NCI-H82 (cell line): ENCODE results near the gene TMEM179.
A peak's percentile ranks its signal among the peaks of the same experiment; 100 is the strongest.
"Not testable (repeated sequence)": the region's sequence is repeated elsewhere in the genome, so short reads cannot be mapped to it uniquely, and the experiment has no call there.

Source experiments
- DNase-seq: peaks from one replicate; lab custom pipeline; 2025; lab: John Stamatoyannopoulos, UW

The TMEM179 gene

GRCh38 chr14:104637546-104638003 is 33.0 kb upstream of the TMEM179 start:
- no peak for DNase-seq

GRCh38 chr14:104636846-104637545 is 32.4 kb upstream of the TMEM179 start:
- DNase-seq, result not testable (repeated sequence)

- no peak for DNase-seq
Measured at GRCh38 chr14:104636131-104636530, 31.6 kb upstream of the TMEM179 start.

- no peak for DNase-seq
Measured at GRCh38 chr14:104635717-104636116, 31.1 kb upstream of the TMEM179 start.

GRCh38 chr14:104634886-104635570 is 30.5 kb upstream of the TMEM179 start:
- DNase-seq, result no peak

- DNase-seq, result no peak
Measured at GRCh38 chr14:104634138-104634760, 29.7 kb upstream of the TMEM179 start.

GRCh38 chr14:104633276-104634137 is 28.9 kb upstream of the TMEM179 start:
- no peak for DNase-seq

GRCh38 chr14:104632781-104633180 is 28.2 kb upstream of the TMEM179 start:
- DNase-seq, result no peak

- no peak for DNase-seq
Measured at GRCh38 chr14:104624939-104625338, 20.4 kb upstream of the TMEM179 start.

GRCh38 chr14:104614126-104614812 is 9.7 kb upstream of the TMEM179 start:
- no peak for DNase-seq

- no peak for DNase-seq
Measured at GRCh38 chr14:104611881-104612280, 7.3 kb upstream of the TMEM179 start.

- no peak for DNase-seq
Measured at GRCh38 chr14:104610749-104611310, 6.3 kb upstream of the TMEM179 start.

GRCh38 chr14:104609666-104610065 is 5.1 kb upstream of the TMEM179 start:
- no peak for DNase-seq

- DNase-seq, result no peak
Measured at GRCh38 chr14:104603711-104604401, 716 bp downstream of the TMEM179 start.

GRCh38 chr14:104602933-104603325 is 1.6 kb downstream of the TMEM179 start:
- no peak for DNase-seq

- DNase-seq, result no peak
Measured at GRCh38 chr14:104602315-104602932, 2.1 kb downstream of the TMEM179 start.

GRCh38 chr14:104601786-104602185 is 2.8 kb downstream of the TMEM179 start:
- DNase-seq, result no peak

- DNase-seq, result no peak
Measured at GRCh38 chr14:104600805-104601204, 3.8 kb downstream of the TMEM179 start.

GRCh38 chr14:104600141-104600643 is 4.4 kb downstream of the TMEM179 start:
- peak; percentile 18 for DNase-seq

GRCh38 chr14:104599446-104599845 is 5.1 kb downstream of the TMEM179 start:
- no peak for DNase-seq
